ENCODE data around the gene RNF212. TPM values are rescaled to one million over a fixed set of nuclear protein-coding genes. Genes with fewer than 3 reads are reported as not detected.

RNF212 gene
- total RNA-seq, 1 experiment from 2014 or later = not detected

GRCh38 chr4:1036976-1037810 is 76.2 kb downstream of the RNF212 start:
- no peak for DNase-seq (ENCODE audit: low read depth)

GRCh38 chr4:1036095-1036494 is 77.3 kb downstream of the RNF212 start:
- DNase-seq (ENCODE audit: low read depth) = no peak

- DNase-seq (ENCODE audit: low read depth) = no peak
Observed at GRCh38 chr4:1035510-1035909, 77.9 kb downstream of the RNF212 start.

DNA sequence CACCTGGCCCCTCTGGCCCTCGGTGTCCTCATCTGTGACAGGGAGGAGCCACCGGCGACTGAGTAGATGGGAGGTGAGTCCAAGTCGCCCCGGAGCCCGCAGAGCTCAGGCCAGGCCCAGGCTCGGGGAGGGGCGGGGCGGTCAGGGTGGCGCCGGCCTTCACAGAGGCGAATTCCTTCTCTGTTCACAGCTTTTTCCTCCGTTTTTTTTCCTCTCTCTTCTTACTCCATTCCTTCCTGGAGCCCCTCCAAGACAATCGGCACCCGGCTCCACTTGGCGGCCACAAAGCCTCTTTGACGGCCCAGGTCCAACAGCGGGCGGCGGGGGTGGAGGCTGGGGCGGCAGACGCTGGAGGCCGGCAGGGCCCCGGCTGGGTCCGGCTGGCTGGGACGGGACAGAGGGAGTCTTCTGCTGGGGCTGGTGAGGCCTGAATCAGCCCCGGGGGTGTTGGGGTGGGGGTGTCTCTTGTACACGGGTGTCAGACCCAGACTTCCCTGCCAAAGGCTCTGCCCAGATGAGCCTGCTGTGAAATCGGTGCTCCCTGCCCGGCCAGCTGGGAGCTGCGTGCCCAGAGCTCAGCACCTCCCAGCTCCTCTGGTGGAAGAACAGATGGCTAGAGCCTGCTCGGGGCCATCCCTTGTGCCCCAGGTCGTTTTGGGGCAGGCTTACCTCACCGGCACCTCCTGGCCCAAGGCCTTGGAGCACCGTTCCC is 79.4 kb downstream of the RNF212 start:
- DNase-seq (ENCODE audit: low read depth) = no peak

GRCh38 chr4:1032861-1033260 is 80.5 kb downstream of the RNF212 start:
- DNase-seq (ENCODE audit: low read depth) = no peak

- DNase-seq (ENCODE audit: low read depth) = no peak
Observed at GRCh38 chr4:1031956-1032795, 81.2 kb downstream of the RNF212 start.

DNA sequence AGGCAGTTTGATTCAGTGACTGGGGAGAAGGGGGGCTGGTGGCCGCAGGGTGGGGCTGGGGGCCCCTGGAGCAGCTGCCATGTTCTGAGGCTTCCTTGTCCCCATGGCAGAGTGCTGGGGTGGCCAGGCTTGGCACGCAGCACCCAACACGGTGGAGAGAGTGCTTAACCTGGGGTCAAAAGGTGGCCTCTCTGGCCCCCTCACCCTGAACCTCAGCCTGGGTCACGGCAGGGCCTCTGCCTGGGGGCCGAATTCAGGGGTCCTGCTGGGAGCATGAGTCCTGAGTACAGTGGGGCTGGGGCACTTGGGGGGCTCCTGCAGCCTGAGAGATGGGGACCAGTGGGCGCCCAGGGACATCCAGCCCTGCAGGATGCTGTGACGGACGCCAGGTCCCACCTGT is 82.0 kb downstream of the RNF212 start:
- no peak for DNase-seq (ENCODE audit: low read depth)

- DNase-seq (ENCODE audit: low read depth) = no peak
Observed at GRCh38 chr4:1030559-1030958, 82.8 kb downstream of the RNF212 start.

DNA sequence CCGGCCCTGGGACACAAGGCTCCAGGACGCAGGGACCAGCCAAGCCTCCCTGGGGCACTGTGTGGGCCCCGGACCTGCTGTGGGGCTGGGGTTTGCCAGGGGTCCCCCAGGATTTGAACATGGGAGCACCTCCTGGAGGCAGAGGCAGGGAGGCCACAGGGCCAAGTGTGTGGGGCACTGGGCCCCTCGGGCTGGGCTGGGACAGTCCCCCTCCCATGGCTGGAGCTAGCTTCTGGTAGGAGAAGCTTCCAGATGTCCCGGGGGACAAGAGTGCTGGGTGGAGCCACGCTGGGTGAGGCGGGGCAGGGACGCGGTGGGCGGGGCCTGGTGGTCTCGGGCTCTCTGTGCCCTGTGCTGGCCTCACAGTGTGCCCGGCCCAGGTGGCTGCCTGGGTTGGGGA is 83.3 kb downstream of the RNF212 start:
- DNase-seq (ENCODE audit: low read depth) = no peak

DNA sequence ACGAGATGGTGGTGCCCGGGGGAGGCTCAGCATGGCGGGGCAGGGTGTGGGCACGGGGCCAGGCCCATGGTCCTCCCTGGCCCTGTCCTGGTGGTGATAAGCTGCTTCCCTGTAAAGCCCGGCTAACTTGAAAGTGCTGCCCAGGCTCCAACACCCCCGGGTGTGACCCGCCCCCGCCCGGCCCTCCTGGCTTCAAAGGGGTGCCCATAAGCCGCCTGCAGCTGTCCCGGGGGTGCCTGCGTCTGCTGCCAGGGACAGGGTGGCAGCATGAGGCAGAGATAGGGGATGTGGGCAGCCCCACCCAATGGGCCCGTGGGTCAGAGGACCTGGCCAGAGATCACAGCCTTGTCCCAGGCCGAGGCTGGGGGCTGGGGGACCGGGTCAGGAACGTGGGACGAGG is 83.8 kb downstream of the RNF212 start:
- DNase-seq (ENCODE audit: low read depth) = no peak

DNA sequence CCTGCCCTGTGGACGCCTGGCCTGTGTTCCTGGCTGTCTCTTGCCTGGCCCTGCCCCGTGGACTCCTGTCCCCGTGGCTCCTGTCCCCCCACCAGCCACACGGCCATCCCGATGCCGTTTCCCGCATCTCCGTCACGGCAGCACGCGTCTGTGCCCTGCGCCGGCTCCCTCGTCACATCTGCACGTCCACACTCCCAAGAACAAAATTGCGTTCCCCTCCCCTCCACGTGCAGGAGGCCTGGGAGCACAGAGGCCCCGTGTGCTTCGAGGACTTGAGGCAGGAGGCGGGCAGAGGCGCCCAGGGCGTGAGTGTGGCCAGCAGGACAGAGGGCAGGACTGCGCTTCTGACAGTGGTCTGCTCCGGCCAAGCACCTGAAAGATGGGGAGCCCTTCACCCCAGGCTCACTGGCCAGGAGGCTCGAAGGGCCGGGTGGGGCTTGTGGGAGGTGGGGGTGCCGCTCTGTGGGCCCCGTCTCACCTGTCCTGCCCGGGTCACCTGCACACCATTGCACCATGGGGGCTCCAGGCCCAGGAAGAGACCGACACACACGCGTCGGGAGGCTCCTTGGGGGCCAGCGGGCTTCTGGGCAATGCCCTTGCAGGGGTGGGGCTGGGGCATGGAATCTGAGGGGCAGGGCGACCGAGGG is 84.7 kb downstream of the RNF212 start:
- DNase-seq (ENCODE audit: low read depth) = no peak

- DNase-seq (ENCODE audit: low read depth) = no peak
Observed at GRCh38 chr4:1027915-1028238, 85.5 kb downstream of the RNF212 start.

DNA sequence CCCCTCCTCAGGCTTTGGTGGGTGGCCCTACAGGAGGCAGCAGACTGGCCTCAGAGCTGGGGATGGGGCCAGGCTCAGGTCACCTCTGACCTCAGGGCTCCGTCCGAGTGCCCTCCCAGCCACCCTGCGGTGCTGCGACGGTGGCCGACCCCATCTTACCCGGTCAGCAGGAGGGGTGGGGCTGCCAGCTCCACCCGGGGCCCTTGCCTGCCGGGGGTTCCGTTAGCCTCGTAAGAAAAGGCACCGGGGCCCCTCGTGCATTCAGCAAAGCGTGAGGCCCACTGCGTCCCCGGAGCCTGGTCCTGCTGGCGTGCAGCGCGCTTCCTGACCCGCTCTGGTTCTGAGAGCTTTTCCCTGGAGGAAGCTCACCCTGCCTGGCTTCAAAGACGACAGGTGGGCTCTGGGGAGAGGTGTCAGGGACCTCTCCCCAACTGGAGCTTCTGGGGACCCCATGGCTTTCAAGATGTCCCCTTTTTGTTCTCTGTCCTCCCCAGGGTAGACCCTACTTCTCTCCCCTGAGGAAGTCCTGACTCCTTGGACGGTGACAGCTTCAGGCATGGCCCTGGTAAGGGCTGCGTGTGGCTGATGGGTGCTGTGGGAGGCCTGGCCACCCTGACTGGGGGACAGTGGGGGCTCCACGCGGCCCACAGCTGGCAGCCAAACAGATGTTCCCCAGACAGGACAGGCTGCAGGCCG is 86.0 kb downstream of the RNF212 start:
- DNase-seq (ENCODE audit: low read depth) = no peak

- no peak for DNase-seq (ENCODE audit: low read depth)
Observed at GRCh38 chr4:1026115-1026514, 87.2 kb downstream of the RNF212 start.

- DNase-seq (ENCODE audit: low read depth) = no peak
Observed at GRCh38 chr4:1024882-1025545, 88.3 kb downstream of the RNF212 start.

DNA sequence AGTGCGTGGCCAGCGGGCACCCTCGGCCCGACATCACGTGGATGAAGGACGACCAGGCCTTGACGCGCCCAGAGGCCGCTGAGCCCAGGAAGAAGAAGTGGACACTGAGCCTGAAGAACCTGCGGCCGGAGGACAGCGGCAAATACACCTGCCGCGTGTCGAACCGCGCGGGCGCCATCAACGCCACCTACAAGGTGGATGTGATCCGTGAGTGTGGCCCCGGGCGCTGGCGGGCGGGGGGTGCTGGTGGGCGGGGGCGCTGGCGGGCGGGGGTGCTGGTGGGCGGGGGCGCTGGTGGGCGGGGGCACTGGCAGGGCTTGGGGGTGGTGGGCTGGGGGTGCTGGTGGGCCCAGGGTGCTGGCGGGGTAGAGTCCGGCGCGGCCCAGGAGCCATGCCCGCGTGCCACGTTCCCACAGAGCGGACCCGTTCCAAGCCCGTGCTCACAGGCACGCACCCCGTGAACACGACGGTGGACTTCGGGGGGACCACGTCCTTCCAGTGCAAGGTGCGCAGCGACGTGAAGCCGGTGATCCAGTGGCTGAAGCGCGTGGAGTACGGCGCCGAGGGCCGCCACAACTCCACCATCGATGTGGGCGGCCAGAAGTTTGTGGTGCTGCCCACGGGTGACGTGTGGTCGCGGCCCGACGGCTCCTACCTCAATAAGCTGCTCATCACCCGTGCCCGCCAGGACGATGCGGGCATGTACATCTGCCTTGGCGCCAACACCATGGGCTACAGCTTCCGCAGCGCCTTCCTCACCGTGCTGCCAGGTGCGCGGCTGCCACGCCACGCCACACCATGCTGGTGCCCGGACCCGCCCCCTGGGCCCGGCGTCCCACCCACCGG is 89.2 kb downstream of the RNF212 start:
- no peak for DNase-seq (ENCODE audit: low read depth)

GRCh38 chr4:1023075-1023640 is 90.2 kb downstream of the RNF212 start:
- DNase-seq (ENCODE audit: low read depth) = no peak

DNA sequence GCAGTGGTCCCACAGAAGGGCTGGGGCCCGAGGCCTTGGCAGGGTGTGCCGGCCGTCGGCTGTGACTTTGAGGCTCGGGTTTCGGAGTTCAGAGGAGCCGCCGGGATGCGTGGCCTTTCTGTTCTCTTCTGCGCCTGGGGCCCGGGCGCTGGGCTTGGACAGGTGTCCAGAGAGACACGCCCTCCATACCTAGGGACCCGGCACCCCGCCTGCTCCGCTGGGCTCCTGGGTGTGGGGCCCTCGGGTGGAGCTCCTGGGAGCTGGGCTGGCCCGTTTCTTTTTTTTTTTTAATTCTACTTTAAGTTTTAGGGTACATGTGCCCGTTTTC is 90.7 kb downstream of the RNF212 start:
- no peak for DNase-seq (ENCODE audit: low read depth)

DNA sequence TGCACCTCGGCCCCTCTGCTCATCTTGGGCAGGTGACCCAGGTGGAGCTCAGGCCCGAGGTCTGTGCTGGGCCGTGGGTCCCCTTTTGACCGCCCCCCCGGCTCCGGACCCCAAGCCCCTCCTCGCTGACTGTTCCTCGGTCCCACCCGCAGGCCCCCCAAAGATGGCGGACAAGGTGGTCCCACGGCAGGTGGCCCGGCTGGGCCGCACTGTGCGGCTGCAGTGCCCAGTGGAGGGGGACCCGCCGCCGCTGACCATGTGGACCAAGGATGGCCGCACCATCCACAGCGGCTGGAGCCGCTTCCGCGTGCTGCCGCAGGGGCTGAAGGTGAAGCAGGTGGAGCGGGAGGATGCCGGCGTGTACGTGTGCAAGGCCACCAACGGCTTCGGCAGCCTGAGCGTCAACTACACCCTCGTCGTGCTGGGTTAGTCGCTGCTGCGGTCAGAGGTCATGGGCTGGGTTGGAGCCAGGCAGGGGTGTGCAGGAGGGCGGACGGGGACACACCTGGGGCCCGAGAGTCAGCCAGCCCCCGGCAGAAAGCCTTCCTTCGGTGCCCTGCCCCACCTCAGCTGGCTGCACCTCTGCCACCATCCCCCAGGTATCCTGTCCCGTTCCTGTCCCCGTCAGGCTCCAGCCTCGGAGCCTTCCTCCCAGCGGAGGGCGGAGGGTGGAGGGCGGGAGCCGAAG is 91.2 kb downstream of the RNF212 start:
- no peak for DNase-seq (ENCODE audit: low read depth)

All from HT1080 (cell line).